ENCODE measurements around the gene PHKG1. TPM values are rescaled to one million over a fixed set of nuclear protein-coding genes. Genes with fewer than 3 reads are reported as not detected.
A peak's percentile ranks its signal among the peaks of the same experiment; 100 is the strongest.
"Not testable (repeated sequence)": the region's sequence is repeated elsewhere in the genome, so short reads cannot be mapped to it uniquely, and the experiment has no call there.

The PHKG1 gene
- 2.0 TPM in 1 of 2 replicates, not detected in the other for total RNA-seq

- no peak for DNase-seq (ENCODE audit: low read depth)
- Histone ChIP-seq H3K27me3 (ENCODE audit: control insufficient read depth, insufficient read depth, low read length) (no peaks in the 10 kb centered on the region), H3K4me3 (ENCODE audit: low read depth, low read length) (no peak within 1 kb of the TSS), H3K36me3 (ENCODE audit: control insufficient read depth, insufficient read depth, low read length) (no peaks in the 10 kb centered on the region)
- TF ChIP-seq CTCF (IDR thresholded peaks at IDR 0.05; ENCODE audit: insufficient read depth, low read length, poor library complexity, severe bottlenecking): peak; percentile 53
Measured at GRCh38 chr7:56092789-56093531, at the start of gene PHKG1. PHKG1 (minus strand) TSS chr7:56092952; CDS start chr7:56088941, 4,011 bp downstream.

- not testable (repeated sequence) for H3K36me3 ChIP-seq (ENCODE audit: control insufficient read depth, insufficient read depth, low read length); H3K4me3 ChIP-seq (ENCODE audit: low read depth, low read length); DNase-seq (ENCODE audit: low read depth); H3K27me3 ChIP-seq (ENCODE audit: control insufficient read depth, insufficient read depth, low read length)
Measured at GRCh38 chr7:56131062-56131461, 38.3 kb upstream of the PHKG1 start.

GRCh38 chr7:56127241-56127975, 34.7 kb upstream of the PHKG1 start:
- Histone ChIP-seq H3K27me3 (ENCODE audit: control insufficient read depth, insufficient read depth, low read length) (no peaks in the 10 kb centered on the region), H3K36me3 (ENCODE audit: control insufficient read depth, insufficient read depth, low read length) (no peaks in the 10 kb centered on the region), H3K4me3 (ENCODE audit: low read depth, low read length) (no peak overlapping the region)
- no peak for TF ChIP-seq CTCF (IDR thresholded peaks at IDR 0.05; ENCODE audit: insufficient read depth, low read length, poor library complexity, severe bottlenecking)
- DNase-seq (ENCODE audit: low read depth): no peak

- Histone ChIP-seq H3K27me3 (ENCODE audit: control insufficient read depth, insufficient read depth, low read length) (no peaks in the 10 kb centered on the region), H3K36me3 (ENCODE audit: control insufficient read depth, insufficient read depth, low read length) (no peaks in the 10 kb centered on the region), H3K4me3 (ENCODE audit: low read depth, low read length) (no peak overlapping the region)
- DNase-seq (ENCODE audit: low read depth): no peak
- no peak for TF ChIP-seq CTCF (IDR thresholded peaks at IDR 0.05; ENCODE audit: insufficient read depth, low read length, poor library complexity, severe bottlenecking)
Measured at GRCh38 chr7:56125831-56126230, 33.1 kb upstream of the PHKG1 start.

- Histone ChIP-seq H3K36me3 (ENCODE audit: control insufficient read depth, insufficient read depth, low read length) (no peaks in the 10 kb centered on the region), H3K4me3 (ENCODE audit: low read depth, low read length) (no peak overlapping the region), H3K27me3 (ENCODE audit: control insufficient read depth, insufficient read depth, low read length) (no peaks in the 10 kb centered on the region)
- TF ChIP-seq CTCF (IDR thresholded peaks at IDR 0.05; ENCODE audit: insufficient read depth, low read length, poor library complexity, severe bottlenecking): no peak
- no peak for DNase-seq (ENCODE audit: low read depth)
Measured at GRCh38 chr7:56124981-56125380, 32.2 kb upstream of the PHKG1 start.

GRCh38 chr7:56121440-56121839, 28.7 kb upstream of the PHKG1 start:
- DNase-seq (ENCODE audit: low read depth): no peak
- Histone ChIP-seq H3K36me3 (ENCODE audit: control insufficient read depth, insufficient read depth, low read length) (no peaks in the 10 kb centered on the region), H3K4me3 (ENCODE audit: low read depth, low read length) (no peak overlapping the region), H3K27me3 (ENCODE audit: control insufficient read depth, insufficient read depth, low read length) (peaks cover 1% of the 10 kb centered on the region)
- no peak for TF ChIP-seq CTCF (IDR thresholded peaks at IDR 0.05; ENCODE audit: insufficient read depth, low read length, poor library complexity, severe bottlenecking)

Data from kidney epithelial cell (primary cell).